GM12801 (cell line): ENCODE results near the gene EN2.

Experiments
- TF ChIP-seq, protein P1 (sequence below): IDR thresholded peaks from one replicate; pipeline ENCODE4 v1.5.1; 2011; ENCODE audit warnings: control low read depth; ENCODE audit not compliant: insufficient read length; ENCODE audit errors: extremely low read depth

EN2 gene

DNA sequence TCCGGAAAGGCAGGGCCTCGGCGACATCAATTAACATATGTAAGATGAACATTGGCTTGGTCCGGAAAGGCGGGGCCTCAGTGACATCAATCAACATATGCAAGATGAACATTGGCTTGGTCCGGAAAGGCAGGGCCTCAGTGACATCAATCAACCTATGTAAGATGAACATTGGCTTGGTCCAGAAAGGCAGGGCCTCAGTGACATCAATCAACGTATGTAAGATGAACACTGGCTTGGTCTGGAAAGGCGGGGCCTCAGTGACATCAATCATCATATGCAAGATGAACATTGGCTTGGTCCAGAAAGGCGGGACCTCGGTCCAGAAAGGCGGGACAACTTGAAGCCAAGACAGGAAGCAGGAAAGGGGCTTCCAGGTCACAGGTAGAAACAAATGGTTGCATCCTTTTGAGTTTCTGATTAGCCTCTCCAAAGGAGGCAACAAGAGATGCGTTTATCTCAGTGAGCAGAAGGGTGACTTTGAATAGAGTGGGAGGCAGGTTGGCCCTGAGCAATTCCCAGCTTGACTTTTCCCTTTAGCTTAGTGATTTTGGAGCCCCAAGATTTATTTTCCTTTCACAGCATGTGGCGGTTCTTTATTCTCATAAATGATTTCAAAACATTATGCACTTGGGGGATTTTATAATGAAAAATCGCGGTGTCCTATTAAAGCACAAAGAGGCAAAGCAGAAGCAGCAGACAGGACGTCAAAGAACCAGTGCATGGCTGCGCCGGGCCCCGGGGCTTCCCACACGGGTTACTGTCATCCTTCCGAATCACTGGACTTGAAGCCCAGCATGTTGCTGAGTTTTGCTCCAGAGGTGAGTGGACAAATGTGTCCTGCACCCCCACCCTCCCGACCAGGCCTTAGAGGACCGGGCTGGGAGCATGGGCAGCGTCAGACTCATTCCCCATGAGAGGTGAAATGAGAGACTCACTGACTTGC, 43.1 kb upstream of the EN2 start:
- TF ChIP-seq, protein P1, sequence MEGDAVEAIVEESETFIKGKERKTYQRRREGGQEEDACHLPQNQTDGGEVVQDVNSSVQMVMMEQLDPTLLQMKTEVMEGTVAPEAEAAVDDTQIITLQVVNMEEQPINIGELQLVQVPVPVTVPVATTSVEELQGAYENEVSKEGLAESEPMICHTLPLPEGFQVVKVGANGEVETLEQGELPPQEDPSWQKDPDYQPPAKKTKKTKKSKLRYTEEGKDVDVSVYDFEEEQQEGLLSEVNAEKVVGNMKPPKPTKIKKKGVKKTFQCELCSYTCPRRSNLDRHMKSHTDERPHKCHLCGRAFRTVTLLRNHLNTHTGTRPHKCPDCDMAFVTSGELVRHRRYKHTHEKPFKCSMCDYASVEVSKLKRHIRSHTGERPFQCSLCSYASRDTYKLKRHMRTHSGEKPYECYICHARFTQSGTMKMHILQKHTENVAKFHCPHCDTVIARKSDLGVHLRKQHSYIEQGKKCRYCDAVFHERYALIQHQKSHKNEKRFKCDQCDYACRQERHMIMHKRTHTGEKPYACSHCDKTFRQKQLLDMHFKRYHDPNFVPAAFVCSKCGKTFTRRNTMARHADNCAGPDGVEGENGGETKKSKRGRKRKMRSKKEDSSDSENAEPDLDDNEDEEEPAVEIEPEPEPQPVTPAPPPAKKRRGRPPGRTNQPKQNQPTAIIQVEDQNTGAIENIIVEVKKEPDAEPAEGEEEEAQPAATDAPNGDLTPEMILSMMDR: no peak

DNA sequence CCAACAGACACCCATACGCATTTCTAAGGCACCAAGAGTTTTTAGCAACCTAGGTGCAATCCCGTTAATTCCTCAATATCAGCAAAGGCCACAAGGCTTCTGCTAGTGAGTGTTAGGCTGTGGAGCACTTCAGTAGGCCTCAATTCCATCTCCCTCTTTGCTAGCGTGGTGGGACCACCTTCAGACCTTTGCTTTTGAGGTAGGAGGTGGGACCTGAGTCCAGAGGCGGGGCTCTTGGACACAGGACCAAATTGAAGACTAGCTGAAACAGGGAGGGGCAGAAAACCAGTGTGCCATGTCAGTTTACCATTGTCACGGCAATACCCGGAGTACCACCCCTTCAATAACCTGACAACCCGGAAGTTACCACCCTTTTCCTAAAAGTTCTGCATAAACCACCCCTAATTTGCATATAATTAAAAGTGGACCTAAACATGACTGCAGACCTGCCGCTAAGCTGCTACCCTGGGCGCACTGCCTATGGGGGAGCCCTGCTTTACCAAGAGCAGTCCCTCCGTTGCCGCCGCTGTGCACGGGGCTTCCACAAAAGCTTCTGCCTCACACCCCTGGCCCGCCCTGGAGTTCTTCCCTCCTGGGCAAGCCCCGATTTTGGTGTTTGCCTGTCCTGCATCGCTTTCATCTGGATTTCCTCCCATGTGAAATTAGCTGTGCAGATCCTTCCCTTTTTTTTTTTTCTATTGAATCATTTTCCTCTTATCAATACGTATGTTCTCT, 41.1 kb upstream of the EN2 start:
- TF ChIP-seq, protein P1: no peak

DNA sequence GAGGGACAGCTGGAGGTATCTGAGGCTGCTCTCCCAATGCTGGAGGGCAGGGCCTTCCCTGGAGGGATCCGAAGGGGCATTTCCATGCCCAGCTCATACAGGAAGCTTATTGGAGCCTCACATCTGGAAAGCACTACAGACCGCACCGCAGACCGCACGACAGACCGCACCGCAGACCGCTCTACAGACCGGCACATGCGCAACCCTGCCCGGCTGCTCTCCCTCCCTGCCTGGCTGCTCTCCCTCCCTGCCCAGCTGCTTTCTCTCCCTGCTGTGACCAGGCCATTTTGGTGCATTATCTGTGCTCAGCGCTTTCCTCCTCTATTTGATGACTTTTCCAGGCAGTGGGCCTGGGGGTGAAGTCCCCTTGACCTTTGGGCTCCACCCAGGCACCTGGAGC, 39.6 kb upstream of the EN2 start:
- TF ChIP-seq, protein P1: no peak

DNA sequence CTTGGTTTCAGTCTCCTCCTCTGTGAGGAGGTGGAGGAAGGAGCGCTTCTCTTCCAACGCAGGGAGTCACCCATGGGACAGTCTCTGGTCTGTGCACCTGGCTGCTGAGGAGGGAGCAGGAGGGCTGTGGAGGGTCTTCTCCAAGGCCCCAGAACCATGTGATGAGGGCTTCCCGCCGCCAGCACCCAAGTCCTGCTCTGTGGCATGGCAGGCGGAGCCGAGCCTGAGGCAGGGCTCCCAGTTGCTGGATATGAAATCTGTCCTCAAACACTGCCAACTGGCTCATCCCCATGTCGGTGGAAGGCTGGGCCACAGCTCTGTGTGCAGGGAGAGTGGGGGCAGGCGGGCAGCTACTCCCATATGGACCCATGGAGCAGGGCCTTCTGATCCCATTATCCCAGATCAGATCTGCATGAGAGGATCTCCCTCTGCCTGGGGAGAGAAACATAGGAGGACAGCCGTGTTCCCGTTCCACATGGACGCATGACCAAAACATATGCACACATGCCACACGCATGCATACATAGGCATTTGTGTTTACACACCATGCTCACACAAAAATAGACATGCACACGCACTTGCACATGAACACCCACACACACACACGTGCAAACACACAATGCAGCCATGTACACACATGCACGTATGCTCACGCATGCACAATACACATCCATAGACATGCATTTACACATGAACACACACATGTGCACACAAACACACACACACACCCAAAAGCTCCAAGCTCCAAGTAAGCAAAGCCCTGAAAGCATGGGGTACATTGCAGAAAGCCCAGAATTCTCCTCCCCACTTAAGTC, 38.8 kb upstream of the EN2 start:
- TF ChIP-seq, protein P1: no peak

DNA sequence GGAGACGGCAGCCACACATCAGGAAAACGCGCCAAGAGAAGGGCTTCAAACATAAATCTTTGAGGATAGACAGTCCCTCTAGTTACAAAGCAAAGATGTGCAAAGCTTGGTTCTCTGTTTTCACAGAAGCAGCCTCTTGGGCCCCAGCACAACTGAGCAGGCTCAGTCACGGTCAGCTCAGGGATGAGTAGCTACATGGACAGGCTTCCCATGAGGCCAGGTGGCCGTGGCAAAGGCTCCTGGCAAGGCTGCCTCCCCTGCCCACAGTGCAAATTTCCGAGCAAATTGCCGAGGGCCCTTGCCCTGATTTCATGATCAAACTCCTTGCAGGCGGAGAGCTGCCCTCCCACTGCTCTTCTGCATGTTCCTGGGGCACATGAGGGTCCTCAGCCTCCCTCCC, 37.8 kb upstream of the EN2 start:
- TF ChIP-seq, protein P1: no peak

DNA sequence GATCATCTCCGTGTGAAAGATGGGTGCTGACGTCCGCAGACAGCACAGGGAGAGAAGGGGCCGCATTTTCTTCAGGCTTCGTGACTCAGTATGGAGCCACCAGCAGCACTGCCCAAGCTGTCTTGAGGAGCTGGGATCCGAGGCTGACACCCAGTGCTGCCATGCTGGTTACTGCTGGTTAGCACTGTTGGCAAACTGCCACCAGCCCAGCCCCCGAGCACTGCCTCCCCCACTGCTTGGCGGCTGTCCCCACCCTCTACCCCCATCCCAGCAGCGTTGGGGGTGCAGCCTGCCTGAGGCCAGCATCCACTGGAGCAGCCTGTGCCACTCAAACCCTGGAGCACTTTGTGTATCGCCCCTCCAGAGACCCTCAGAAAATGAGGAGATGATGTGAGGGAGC, 35.8 kb upstream of the EN2 start:
- TF ChIP-seq, protein P1: no peak
